Measurements from ENCODE around the gene TMEM95. TPM values are rescaled to one million over a fixed set of nuclear protein-coding genes. Genes with fewer than 3 reads are reported as not detected.
A peak's percentile ranks its signal among the peaks of the same experiment; 100 is the strongest.

The TMEM95 gene
- total RNA-seq, 2 experiments from 2014 or later, result not detected

DNA sequence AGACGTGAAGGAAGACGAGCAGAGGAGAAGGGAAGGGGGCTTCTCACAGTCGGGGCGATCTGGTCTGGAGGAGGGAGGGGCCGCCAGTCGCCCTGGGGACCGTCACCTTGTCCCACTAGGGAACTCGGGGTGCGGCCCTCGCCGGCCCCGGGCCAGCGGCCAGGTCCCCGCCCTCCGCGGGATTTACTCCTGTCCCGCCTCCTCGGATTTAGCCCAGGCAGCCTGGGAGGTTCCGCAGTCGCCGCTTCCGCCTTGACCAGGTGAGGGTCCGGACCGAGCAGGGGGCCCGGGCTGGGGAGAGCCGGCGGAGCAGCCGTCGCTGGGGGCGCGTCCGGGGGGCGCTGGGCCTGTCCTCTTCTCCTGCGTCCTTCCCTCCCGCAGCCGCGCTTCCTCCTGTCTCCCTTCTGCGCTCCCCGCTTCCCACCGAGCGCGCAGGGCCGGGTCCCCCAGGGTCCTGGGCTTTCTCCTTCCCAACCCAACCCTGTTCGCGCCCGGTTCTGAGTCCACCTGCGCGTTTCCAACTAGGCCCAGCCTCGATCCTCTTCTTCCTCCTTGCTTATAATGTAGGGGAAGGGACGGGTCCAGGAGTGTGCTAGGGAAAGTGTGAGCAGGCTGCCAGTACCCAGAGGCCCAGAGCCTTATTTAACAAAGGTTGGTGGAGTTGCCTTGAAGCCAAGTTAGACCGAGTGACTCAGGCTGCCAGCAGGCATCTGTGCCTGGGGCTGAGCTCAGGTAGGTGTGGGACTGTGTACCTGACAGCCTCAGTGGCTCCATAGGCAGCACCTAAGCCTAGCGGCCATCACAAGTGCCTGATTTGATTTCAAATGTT is 26.1 kb downstream of the TMEM95 start, which contains the start of gene TNK1:
Gene TNK1, plus strand, starts transcription at position 235 of the 829 bp plus-strand sequence. CDS start 1,838 bp downstream, outside the sequence.
- peaks cover 9% of the 10 kb centered on the region for H3K4me1 Mint-ChIP-seq (ENCODE audit: low read depth)
- H3K9me3 Mint-ChIP-seq, result peaks cover 4% of the 10 kb centered on the region
- DNase-seq (no peak), ATAC-seq (no peak)
- no peak within 1 kb of the TSS for H3K27ac Mint-ChIP-seq
- ChIA-PET POLR2A (interaction anchor here (0.7 to 1.5 kb wide), 4 partner anchors 8 to 56 kb away, joined by 3 to 6 read pairs (median 4); no protein-coding TSS in a partner anchor), CTCF (interaction anchor here (1.0 to 1.7 kb wide), 3 partner anchors 24 to 26 kb away, joined by 4 to 8 read pairs (median 4); partner anchors contain the start of gene TMEM95)
- intact Hi-C loops (cut with micrococcal nuclease), result no loop called here
- peaks cover 2% of the 10 kb centered on the region for H3K36me3 Mint-ChIP-seq (ENCODE audit: low read depth)
- TF ChIP-seq, protein P1, sequence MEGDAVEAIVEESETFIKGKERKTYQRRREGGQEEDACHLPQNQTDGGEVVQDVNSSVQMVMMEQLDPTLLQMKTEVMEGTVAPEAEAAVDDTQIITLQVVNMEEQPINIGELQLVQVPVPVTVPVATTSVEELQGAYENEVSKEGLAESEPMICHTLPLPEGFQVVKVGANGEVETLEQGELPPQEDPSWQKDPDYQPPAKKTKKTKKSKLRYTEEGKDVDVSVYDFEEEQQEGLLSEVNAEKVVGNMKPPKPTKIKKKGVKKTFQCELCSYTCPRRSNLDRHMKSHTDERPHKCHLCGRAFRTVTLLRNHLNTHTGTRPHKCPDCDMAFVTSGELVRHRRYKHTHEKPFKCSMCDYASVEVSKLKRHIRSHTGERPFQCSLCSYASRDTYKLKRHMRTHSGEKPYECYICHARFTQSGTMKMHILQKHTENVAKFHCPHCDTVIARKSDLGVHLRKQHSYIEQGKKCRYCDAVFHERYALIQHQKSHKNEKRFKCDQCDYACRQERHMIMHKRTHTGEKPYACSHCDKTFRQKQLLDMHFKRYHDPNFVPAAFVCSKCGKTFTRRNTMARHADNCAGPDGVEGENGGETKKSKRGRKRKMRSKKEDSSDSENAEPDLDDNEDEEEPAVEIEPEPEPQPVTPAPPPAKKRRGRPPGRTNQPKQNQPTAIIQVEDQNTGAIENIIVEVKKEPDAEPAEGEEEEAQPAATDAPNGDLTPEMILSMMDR (IDR thresholded peaks at IDR 0.05), result no peak
- H3K27me3 Mint-ChIP-seq, result peaks cover 36% of the 10 kb centered on the region
- H3K4me3 Mint-ChIP-seq, result no peak within 1 kb of the TSS

DNA sequence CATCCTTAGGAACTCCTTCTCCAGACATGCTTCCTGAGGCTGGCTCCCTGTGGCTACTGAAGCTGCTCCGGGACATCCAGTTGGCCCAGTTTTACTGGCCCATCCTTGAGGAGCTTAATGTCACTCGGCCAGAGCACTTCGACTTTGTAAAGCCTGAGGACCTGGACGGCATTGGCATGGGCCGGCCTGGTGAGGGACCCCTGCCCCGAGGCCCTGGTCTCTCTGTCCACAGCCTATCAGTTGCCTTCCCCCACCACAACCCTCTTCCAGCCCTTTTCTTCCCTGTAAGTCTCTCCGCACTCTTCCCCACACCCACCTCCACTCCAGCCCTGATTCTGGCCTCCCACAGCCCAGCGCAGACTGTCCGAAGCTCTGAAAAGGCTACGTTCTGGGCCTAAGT is 27.9 kb downstream of the TMEM95 start:
- ChIA-PET CTCF (interaction anchor here (0.8 to 2.2 kb wide), 5 partner anchors 10 to 57 kb away, joined by 3 to 8 read pairs (median 4); partner anchors contain the start of gene PLSCR3), POLR2A (interaction anchor here (0.6 to 2.6 kb wide), 6 partner anchors 9 to 102 kb away, joined by 3 to 11 read pairs (median 3); partner anchors contain the start of genes POLR2A and TMEM102)
- Mint-ChIP-seq H3K36me3 (ENCODE audit: low read depth) (peaks cover 2% of the 10 kb centered on the region), H3K9me3 (peaks cover 4% of the 10 kb centered on the region), H3K27ac (no peak overlapping the region), H3K27me3 (peaks cover 32% of the 10 kb centered on the region), H3K4me3 (peak overlapping the region; percentile 31), H3K4me1 (ENCODE audit: low read depth) (peaks cover 7% of the 10 kb centered on the region)
- intact Hi-C loops (cut with micrococcal nuclease), result no loop called here
- TF ChIP-seq, protein P1 (IDR thresholded peaks at IDR 0.05), result no peak
- ATAC-seq (no peak), DNase-seq (no peak)

DNA sequence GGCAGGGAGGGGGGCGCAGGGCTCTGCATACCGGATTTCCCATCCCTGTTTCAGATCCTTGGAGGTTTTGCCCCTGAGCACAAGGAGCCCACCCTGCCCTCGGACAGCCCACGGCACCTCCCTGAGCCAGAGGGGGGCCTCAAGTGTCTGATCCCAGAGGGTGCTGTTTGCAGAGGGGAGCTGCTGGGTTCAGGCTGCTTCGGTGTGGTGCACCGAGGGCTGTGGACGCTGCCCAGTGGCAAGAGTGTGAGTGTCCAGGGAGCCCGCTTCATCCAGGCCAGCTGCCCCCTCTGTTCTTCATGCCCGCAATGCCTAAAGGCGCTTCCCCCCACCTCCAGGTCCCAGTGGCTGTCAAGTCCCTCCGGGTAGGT is 28.4 kb downstream of the TMEM95 start:
- Mint-ChIP-seq H3K4me3 (peak overlapping the region; percentile 76), H3K9me3 (peaks cover 4% of the 10 kb centered on the region), H3K4me1 (ENCODE audit: low read depth) (peaks cover 7% of the 10 kb centered on the region), H3K27me3 (peaks cover 32% of the 10 kb centered on the region), H3K36me3 (ENCODE audit: low read depth) (peaks cover 2% of the 10 kb centered on the region), H3K27ac (no peak overlapping the region)
- DNase-seq (no peak), ATAC-seq (no peak)
- TF ChIP-seq, protein P1 (IDR thresholded peaks at IDR 0.05), result no peak
- POLR2A ChIA-PET, result interaction anchor here (0.5 to 2.6 kb wide), 12 partner anchors 9 to 178 kb away, joined by 3 to 11 read pairs (median 4); partner anchors contain the start of genes POLR2A, SENP3, TMEM102 and TMEM256
- CTCF ChIA-PET, result interaction anchor here (1.0 to 2.2 kb wide), 4 partner anchors 10 to 53 kb away, joined by 3 to 8 read pairs (median 5); partner anchors contain the start of genes PLSCR3 and TMEM95
- intact Hi-C loops (cut with micrococcal nuclease), result no loop called here

DNA sequence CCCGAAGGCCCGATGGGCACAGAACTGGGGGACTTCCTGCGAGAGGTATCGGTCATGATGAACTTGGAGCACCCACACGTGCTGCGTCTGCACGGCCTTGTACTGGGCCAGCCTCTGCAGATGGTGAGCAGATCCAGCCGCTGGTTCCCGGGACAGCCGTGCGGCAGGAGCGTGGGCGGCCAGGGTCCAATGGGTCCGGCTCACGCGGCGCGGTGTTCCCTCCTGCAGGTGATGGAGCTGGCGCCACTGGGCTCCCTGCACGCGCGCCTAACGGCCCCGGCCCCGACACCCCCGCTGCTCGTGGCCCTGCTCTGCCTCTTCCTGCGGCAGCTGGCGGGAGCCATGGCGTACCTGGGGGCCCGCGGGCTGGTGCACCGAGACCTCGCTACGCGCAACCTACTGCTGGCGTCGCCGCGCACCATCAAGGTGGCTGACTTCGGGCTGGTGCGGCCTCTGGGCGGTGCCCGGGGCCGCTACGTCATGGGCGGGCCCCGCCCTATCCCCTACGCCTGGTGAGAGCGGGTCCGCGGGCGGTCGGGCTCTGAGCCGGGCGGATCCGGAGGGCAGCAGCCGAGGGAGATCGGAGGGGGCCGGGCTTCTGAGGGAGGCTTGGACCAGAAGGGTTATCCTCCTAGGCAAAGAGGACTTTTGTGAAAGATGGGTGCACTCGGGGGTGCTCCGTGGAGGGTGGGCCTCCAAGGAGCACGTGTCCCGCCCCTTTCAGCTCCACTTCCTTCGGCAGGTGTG is 29.0 kb downstream of the TMEM95 start:
- Mint-ChIP-seq H3K36me3 (ENCODE audit: low read depth) (peaks cover 2% of the 10 kb centered on the region), H3K9me3 (peaks cover 4% of the 10 kb centered on the region), H3K27ac (peak overlapping the region; percentile 85), H3K4me3 (peak overlapping the region; percentile 76), H3K4me1 (ENCODE audit: low read depth) (peaks cover 7% of the 10 kb centered on the region), H3K27me3 (peaks cover 32% of the 10 kb centered on the region)
- DNase-seq (peak; percentile 82), ATAC-seq (peak; percentile 96)
- TF ChIP-seq, protein P1 (IDR thresholded peaks at IDR 0.05), result no peak
- intact Hi-C loops (cut with micrococcal nuclease), result no loop called here
- CTCF ChIA-PET, result interaction anchor here (1.0 to 2.2 kb wide), 6 partner anchors 9 to 205 kb away, joined by 3 to 8 read pairs (median 4); partner anchors contain the start of genes PLSCR3 and TMEM95
- POLR2A ChIA-PET, result interaction anchor here (0.5 to 2.6 kb wide), 11 partner anchors 10 to 177 kb away, joined by 3 to 11 read pairs (median 5); partner anchors contain the start of genes PLSCR3, SENP3, TMEM102 and TMEM256

Data from activated CD8-positive, alpha-beta T cell treated with anti-CD3 and anti-CD28 coated beads for 36 hours (primary cell).